ENCODE measurements around the gene TLE1.
"Not testable (repeated sequence)": the region's sequence is repeated elsewhere in the genome, so short reads cannot be mapped to it uniquely, and the experiment has no call there.

Gene TLE1

GRCh38 chr9:81620002-81620390, 69.4 kb downstream of the TLE1 start:
- no peak for DNase-seq

DNA sequence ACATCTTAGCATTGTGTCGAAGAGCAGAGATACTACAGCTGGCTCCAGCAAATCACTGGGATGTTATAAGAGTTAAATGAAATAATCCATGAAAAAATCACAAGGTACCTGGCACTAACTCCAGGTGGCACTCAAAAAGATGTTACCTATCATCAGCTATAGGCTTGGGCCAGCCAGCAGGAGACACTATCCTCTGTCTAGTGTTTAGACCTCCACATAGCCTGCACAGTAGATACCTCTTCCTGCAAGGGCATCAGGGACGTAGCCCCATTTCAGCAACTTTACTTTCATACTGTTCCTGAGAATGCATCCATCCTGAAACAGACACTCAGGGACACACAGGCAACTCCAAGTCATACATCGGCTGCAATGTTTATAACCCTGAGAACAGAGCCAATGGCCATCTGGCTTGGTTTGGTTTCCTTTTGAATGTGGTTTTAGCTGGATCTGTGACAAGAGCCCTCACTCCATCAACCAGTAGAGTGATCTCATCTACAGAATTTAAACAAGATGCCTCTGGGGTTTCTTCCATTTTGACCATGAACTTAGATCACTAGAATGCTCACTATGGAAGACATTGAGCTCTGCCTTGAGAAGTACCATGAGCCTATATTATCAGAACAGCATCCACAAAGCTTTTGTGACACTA, 69.9 kb downstream of the TLE1 start:
- no peak for DNase-seq

- no peak for DNase-seq
Observed at GRCh38 chr9:81618923-81619322, 70.4 kb downstream of the TLE1 start.

DNA sequence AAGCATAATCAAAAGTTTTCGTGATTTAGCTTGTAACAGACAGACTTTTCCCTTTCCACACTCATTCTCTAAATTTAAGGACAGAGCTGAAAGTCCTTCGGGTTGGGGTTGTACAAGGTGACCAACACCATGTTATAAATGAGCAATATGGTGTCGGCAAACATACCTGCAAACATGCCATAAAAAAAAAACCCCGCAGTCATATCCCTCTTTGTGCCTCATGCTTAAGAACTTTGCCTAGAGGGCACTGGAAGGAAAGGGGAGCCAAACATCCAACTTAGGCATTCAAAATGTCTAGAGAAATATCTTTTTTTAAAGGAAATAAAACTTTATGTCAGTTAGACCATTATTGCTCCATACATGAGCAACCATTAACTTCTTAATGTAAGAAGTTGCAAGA, 73.2 kb downstream of the TLE1 start:
- no peak for DNase-seq

- no peak for DNase-seq
Observed at GRCh38 chr9:81614335-81614734, 75.0 kb downstream of the TLE1 start.

GRCh38 chr9:81613002-81613812, 76.1 kb downstream of the TLE1 start:
- DNase-seq = no peak

DNA sequence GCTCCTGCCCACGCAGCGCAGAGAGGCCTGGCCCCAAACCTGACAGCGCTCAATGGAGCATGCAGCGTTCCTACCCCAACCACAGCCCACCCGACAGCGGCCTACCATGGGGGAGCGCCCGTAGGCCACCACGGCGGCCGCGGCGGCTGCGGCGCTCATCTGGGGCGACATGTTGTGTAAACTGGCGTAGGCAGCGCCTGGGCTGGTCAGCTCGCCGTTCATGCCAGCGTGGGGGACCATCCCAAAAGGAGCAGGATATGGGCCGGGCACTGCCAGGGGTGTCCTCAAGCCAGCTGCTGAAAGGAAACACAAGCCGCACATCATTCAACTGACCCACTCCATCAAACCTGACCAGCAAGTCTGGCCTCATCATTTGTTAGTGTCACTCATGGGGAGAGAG, 77.7 kb downstream of the TLE1 start:
- DNase-seq = no peak

DNA sequence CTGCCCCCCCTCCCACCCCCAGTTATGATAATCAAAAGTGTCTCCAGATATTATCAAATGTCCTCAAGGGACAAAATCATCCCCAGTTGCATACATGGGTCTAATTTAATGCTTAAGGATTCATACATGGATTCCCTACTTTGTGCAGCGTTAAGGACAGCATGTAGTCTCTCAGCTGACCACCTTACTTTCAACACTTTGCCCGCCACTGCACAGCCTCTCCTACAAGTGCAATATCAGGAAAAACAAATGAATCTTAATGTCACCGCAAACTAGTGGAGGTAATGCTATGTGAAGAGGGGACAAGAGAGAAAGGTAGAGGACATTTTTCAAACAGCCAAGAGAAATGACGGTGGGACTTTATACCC, 78.6 kb downstream of the TLE1 start:
- no peak for DNase-seq

DNA sequence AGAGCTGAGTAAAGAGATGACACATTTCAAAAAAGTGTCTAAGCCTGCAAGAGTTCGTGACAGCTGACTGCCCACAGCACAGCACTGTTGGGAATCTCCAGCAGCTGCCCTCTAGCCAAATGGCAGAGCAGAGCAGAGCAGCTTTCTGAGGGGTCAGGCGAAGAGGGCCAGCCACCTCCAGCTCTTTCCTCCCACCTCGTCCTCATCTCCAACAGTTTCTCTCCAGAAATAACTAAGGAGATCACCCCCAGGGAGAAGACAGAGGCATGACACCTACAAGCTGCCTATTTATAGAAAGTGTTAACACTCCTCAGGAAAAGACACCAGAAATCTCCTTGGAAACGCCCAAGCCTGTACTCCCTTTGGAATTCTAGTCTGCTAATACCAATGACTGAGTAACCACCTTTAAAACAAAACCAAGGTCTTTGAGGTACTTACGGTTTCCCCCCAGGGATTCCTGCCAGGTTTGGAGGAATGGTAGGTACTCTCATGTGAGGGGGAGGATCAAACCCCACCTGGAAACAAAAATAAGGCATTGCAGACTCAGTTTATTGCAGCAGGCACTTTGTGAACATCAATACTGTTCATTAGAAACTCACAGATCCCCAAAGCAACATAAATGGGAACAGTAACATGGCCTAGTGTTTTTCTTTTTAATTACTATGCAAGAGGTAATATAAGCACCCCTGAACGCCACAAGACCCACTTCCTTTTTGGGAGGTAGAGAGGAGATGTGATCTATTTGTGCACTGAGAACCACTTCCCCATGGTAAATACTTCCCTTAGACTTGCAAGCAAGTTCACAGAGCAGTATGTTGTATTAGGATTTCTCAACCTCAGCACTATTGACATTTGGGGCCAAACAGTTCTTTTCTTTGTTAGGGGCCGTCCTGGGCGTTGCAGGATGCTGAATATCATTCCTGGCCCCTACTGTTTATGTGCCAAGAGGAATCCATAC, 79.3 kb downstream of the TLE1 start:
- no peak for DNase-seq

DNA sequence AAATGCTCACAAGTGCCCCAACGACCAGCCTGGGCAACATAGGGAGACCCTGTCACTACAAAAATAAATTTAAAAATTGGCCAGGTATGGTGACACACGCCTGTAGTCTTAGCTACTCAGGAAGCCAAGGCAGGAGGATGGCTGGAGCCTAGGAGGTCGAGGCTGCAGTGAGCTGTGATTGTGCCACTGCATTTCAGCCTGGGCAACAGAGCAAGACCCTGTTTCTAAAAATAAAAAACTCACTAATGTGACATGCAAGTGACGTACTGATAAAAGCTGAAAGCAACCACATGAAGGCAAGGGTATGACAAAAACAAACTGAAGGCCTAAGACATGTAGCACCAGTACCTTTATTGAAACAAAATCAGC, 81.1 kb downstream of the TLE1 start:
- no peak for DNase-seq

- no peak for DNase-seq
Observed at GRCh38 chr9:81607593-81608288, 81.6 kb downstream of the TLE1 start.

- not testable (repeated sequence) for DNase-seq
Observed at GRCh38 chr9:81606261-81606660, 83.1 kb downstream of the TLE1 start.

GRCh38 chr9:81605170-81605670, 84.1 kb downstream of the TLE1 start:
- no peak for DNase-seq

DNA sequence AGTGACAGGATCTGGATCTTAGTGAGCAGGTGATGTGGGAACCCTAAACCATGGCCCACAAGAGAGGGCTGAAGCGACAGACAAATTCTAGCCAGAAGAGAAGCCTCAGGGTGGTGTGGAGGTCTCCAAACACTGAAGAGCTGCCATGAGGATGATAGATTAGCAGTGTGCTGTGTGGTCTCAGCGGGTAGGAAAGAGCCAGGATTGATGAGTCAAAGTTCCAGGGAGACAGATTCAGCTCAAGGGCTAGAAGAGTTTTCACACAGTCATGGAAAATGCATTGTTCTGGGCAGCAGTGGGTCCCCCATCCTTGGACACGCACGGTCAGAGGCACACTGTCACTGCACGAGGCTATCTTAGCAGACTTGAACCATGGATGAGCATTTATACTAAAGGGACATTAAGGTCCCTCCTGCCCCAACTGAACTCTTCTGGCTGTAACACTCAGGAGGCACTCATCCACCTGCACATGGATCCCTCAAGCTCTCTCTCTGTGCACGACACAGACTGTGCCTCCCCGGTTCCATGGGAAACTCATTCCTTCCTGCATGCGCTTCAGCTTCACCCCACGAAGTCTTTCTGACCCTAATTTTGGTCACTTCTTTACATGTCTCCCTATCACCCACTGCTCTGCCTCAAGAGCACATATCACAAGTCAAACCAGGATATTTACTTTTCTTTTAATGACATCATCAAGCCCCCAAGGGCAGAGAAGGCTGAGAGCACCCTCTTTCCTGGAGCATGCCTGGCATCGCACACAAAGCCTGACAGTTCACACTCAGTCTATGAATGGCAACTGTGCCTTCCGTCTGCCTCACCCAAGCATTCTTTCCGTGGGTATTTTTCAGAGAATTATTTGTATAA, 84.8 kb downstream of the TLE1 start:
- DNase-seq = no peak

- no peak for DNase-seq
Observed at GRCh38 chr9:81602887-81603680, 86.3 kb downstream of the TLE1 start.

DNA sequence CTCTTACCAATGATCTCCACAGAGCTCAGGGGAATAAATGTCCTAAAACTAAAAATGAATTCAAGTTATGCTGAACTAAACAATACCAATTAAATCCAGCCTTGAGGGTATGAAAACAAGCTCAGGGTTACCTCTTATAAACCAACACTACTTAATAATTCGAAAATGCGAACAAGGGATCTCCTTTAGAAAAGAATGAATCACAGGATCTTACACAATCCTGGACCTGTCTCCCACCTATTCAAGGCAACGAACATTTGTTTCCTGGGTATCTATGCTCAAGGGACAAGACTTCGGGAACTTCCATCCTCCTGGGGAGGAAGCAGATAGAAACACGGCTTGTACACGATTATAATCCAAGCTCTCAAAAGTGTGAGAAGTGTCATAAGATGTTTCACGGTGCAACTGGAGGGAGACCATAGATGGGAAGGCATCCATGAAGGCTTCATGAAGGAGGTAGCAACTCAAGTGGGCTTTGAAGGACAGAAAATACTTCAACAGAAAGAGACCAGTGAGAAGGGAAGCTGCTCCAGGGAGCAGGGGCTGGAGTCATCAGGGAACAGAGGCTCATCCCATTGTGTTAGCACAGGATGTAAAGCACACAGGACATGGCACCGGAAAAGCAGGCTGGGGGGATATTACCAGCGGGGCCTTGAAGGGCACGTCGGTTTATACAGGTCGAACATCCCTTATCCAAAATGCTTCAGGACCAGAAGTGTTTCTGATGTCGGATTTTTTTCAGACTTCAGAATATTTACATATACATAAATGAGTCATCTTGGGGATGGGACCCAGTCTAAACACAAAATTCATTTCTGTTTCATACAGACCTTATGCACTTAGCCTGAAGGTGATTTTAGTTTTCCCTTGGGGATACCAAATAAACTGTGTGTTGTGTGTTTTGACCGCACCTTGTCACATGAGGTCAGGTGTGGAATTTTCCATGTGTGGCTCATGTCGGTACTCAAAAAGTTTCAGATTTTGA, 87.4 kb downstream of the TLE1 start:
- DNase-seq = no peak

DNA sequence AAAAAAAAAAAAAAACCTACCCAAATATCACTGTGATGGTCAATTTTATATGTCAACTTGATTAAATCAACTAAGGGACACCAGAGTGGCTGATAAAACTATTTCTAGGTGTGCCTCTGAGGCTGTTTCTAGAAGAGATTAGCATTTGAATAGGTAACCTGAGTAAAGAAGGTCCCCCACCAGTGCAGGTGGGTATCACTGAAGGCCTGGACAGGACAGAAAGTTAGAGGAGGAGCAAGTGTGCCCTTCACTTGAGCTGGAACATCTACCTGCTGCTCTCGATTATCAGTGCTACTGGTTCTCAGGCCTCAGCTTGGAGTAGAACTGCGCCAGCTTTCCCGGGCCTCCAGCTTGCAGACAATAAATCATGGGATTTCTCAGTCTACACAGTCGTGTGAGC, 88.7 kb downstream of the TLE1 start:
- DNase-seq = no peak

GRCh38 chr9:81599837-81600236, 89.5 kb downstream of the TLE1 start:
- DNase-seq = no peak

DNA sequence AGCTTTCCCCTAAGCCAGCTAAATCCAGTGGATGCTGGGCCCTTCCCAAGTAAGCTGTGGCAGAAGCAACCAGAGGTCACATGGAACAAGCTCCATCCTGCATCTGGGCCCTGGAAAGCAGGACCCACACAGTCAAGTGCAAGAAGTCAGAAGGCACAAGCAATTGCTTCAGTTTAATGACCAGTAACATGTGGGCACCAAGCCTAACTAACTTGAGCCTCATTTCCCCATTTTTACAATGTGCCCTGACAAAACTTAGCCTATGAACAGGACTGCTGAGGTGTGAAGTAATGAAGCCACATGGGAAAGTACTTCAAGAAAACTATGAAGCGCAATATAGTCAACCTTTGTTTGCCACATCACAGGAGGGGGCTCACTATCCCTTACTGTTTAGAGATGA, 90.5 kb downstream of the TLE1 start:
- no peak for DNase-seq

DNA sequence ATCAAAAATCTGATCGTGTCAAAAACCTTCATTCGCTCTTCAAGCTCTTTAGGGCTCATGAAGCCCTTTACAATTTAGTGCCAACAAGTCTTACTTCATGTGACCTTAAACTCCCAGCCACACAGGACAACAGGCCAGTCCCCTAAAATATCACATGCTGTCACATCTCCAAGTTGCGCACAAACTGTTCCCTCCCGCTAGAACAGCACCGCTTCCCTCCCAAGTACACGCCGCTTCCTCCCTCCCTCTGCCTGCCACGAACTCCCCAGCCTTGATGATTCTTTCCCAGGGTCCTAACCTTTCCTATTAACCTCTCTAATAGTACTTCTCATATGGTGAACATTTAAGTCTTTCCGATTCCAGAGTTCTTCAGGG, 91.2 kb downstream of the TLE1 start:
- no peak for DNase-seq
